GM19324 (cell line): ENCODE measurements around the gene MRTFB.
"Not testable (repeated sequence)": the region's sequence is repeated elsewhere in the genome, so short reads cannot be mapped to it uniquely, and the experiment has no call there.

Source experiments
- ATAC-seq: cut with Tn5 transposase; IDR thresholded peaks from one replicate; pipeline ENCODE4 v1.9.1; 2021; ENCODE audit warnings: mild to moderate bottlenecking, moderate library complexity; ENCODE audit not compliant: unreplicated experiment, low FRiP score

MRTFB gene

DNA sequence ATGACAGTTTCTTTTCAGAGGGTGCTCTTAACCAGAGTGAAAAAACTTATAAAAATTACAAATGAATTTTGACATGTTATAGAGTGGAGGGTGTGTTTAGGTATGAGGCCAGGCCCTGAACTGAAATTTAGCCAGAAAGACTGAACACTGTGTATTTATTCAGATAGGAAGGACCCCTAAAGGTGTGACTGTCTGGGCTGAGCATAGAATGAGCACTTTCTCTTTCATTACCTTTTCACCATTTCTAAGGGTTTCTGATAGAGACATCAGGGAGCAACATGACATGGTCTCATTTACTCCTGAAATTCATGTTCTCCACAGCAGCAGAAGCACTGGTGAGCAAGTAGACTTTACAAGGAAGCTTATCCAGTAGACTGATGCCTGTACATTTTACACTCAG, 32.9 kb downstream of the MRTFB start:
- no peak for ATAC-seq

DNA sequence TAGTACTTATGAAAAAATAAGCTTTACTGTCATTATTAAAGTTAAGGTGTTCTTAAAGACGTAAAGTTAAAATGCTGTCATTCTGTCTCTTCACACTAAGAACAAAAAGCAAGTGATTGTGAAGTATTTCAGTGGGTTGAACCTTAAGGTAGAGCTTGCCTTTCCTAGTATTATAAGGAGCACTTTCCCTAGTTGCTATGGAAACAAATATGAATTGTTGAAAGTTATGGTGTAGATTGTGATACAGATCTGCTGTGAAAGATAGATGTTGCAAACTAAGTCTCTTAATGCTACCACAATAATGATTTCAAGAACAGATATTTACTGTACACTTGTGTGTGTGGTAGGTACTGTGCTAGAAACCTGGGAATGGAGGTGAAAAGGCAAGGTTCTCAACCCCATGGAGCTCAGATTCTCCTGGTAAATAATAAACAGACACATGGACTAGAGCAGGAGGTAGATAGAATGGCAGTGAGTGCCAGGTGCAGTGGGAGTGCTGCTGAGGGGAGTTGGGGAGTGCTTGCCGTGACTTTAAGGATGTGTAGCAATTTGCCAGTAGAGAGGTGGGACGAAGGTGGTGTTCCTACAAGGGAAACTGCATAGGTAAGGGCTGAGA, 34.7 kb downstream of the MRTFB start:
- ATAC-seq: no peak

DNA sequence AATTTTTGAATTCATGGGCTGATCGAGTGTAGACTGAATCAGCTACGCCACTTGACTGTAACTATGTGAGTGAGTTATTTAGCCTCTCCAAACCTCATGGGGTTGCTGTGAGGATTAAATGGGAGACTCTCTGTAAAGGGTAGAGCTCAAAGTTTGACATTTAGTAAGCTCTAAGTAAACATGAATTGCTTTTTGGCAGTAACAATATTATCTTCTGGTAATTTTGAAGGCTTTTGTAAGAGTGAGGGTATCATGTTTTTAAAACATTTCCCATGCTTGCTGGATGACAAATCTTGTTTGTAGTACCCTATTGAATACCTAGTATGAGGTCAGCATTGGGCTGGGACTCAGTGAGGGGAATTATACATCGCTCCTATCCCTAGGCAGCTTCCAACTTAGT, 35.3 kb downstream of the MRTFB start:
- no peak for ATAC-seq

DNA sequence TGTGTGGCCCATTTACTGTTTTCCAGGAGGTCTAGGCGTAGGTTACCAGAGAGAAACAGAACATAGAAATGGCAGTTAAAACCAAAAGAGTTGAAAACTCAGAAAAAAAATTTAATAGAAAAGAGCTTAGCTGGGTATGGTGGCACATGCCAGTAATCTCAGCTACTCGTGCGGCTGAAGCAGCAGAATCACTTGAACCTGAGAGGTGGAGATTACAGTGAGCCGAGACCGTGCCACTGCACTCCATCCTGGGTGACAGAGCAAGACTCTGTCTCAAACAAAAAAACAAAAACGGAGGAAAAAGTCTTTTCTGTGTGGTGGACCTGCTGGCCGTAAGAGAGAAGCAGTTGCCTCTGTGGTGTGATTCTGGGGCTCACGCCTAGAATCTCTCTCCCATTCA, 35.8 kb downstream of the MRTFB start:
- ATAC-seq: no peak

DNA sequence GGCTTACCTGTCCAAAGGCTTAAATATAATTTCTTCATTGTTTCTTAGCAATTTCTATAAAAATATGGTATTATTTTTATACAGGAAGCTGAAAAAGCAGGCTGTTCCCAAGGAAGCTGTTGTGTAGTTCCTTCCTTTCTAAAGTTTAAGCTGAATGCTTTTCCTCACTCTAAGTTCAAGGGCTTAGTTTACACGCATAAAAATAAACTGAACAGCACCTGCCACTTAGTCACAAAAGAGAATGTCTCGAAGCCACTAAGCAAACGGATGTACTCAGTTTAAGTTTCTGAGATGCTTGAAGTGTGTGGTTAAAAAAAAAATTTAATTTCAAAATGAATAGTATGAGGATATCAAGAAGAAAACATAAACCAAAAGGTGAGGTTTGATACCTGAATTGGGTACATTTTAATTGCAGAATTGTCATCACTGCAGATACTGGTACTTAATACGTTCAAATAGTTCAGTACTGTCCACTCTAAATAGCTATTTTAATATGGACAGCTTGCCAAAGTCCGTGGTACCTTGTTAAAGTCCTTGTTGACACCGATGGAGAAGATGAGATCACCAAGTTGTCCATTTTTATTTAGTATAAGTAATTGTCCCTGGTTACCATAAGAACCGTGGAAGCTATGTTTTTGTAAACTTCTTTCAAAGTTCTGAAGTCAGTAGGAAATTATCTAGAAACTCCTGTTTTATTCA, 38.1 kb downstream of the MRTFB start:
- no peak for ATAC-seq

DNA sequence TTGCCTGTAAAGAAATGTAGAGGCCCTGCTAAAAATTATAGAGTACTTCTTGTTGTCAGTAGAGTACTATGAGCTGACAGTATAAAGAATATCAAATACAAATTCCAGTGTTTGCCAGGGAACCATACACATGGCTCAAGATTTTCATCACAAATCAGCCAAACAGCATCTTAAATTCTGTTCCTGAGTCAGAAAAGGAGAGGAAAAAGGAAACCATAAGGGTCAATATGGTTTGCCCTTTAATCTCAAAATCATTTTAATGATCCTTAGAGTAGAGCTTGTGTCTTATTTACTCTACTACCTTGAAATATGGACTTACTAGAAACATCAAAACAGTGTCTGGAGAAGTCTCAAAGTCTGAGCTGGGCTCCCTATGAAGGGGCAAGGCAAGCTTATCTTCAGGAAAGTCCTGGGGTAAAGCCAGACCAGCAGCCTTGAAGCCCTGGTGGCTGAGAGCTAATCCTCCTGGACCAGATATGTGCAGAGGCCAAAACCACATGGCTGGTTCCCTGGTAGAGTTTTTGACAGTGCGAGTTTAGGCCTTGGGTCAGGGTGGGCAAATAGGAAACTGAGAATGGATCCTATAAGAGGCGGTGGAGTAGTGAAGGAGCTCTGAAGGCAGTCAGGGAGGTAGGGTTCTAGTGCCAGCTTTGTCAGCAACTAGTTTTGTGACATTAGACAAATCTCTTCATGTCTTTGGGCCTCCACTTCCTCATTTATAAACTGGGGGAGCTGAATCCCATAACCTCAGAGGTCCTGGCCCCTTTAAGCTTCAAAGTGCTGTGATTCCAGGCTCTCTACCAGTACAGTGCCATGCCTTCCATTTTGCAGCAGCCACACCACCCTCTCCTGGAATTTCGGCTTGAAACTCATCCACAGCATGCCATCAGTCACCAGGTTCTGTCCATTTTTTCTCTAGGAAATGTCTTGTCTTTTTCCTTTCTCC, 38.9 kb downstream of the MRTFB start:
- ATAC-seq: no peak

DNA sequence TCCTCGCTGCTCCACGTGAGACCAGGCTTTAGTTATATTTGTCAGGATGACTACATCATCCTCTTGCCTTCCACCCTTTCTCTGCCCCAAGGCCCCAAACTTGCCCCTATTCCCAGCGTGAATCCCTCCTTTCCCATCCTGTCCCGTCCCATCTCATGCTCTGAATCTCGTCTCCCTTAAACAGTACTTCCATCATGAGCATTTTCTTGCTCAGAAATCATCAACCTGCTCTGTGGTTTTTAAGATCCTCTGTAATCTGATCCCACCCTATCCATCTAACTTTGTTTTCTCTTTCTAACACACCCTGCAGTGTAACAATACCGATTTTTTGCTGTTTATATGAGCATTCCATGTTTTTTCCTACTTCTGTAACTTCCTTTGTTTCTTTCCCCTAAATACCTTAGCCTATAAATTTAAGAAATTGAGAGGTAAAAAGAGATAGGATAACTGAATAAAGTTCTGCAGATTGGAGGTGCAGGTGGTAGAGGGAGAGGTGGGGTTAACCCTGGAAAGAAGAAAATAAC, 39.7 kb downstream of the MRTFB start:
- no peak for ATAC-seq

DNA sequence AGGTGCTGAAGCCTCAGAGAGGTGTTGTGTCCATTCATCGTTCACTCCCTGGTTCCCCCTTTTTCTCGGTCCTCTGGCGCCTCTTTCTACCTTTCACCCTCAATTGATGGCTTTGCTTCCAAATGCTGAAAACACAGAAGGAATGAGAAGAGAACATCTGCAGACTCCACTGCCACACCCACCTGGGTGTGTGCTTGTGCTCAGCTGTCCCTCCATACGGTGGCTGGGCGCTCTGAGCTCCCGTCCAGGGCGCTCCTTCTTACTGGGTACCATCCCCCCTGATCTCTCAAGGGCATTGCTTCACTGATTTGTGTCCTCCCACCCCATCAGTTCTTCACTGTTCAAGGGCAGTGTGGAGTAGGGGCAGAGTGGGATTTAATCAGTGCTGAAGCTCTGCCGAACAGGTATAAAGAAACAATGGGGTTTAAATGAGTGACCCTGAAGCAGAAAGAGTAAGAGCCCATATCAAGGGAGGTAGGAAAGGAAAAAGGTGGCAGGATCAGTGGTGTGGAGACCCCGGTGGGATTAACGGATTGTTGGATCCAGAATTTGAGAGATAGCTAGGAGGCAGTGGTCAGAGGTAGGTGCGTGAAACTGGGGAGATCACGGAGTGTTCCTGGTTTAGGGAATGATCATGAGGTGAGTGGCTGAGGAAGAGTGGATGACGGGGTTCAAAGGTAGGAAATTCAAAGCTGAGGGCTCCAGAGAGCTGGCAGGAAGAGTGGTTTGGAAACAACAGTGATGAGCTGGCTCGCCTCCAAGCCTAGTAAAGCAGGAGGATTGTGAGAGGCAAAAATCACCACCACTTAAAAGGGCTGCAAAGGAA, 40.8 kb downstream of the MRTFB start:
- no peak for ATAC-seq

DNA sequence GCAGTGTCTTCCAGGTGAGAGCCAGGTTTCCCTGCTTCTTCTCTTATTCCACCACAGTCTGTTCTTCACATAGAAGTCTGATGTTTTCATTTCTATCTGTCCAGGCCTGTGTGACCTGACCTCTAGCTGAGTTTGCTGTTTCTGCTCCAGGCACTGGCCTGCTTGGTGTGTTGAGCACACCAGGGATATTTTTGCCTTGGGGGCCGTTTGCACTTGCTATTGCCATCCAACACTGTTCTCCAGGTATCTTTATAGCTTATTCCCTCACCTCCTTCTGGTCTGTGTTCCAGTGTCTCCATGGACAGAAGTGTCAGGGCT, 41.4 kb downstream of the MRTFB start:
- ATAC-seq: no peak

DNA sequence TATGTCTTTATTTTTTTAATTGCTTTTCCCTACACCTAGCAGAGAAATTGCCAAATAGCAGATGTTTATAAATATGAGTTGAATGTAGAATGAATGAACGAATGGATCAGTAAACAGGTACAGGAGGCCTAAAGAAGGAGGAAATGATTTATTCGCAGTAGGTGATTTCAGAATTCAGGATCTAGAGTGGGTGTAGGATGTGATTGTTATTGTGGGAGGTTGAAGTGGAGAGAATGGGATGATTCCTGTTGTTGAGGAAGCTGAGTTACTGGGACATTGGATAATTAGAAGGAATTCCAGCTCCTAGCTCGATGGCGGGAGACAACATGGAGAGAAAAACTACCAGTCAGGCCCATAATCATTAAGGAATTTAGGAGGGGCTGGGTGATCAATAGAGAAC, 42.2 kb downstream of the MRTFB start:
- ATAC-seq: no peak

DNA sequence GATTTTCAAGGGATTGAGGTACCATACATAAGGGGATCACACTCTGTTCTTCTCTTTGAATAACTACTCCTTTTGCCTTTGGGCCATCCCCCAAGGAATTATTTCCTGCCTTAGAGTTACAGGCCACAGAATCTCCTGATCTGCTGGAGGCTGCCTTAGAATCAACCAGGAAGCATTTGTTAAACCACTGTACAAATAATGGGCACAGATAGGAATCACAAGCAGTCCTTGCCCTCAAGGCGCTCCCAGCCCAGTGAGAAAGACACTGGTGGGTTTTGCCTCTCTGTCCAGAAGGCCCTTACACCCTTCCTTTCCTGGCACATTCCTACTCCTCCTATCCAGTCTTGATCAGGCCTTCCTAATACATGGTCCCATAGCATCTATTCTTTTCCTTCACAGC, 45.9 kb downstream of the MRTFB start:
- ATAC-seq: no peak

DNA sequence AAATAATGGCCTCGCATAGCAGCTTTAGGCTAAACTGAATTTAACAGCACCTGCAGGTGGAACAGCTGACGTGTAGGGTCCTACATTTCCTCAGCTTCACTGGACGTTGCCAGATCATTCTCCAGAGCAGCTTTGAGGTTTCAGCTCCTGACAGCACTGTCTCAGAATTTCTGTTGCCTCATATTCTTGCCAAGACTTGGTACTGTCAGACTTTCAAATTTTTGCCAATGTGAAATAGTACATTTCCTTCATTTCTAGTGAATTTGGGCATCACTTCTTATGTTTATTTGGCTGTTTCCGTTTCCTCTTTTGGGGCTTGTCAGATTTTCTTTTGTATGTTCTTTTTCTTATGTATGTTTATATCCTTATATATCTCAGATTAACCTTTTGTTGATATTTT, 48.7 kb downstream of the MRTFB start:
- ATAC-seq: no peak

DNA sequence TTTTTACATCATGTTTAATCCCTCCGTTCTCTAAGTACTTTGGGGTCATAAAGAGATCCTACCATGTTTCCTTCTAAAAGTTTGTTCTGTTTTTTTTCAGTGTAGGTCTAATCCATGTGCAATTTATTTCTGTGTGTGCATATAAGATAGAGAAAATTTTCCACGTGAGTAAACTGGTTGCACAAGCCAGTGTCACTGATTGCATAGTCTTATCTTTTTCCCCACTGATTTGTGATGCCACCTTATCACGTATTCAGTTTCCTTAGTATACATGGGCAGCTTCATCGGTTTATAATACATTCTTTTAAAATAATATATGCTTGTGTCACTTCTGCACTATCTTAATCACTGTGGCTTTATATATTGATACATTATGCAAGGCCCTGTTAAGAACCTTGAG, 49.2 kb downstream of the MRTFB start:
- no peak for ATAC-seq

DNA sequence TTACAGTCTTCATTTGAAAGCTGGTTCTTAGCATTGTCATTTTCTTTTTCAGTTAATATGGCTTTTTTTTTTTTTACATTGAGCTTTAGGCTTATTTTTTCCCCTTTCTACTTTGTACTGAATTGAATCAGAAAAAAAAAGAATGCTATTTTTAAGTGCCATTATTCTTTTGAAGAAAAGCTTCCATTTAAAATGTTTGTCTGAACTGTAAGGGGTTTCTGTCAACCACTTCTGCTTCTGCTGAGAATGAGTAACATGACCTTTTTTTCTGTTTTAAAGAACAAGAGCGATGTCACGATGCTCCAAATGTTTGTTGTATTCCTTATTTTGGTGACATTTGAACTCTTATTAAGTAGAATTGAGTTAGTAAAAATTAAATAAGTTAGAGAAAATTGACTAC, 50.0 kb downstream of the MRTFB start:
- ATAC-seq: no peak

DNA sequence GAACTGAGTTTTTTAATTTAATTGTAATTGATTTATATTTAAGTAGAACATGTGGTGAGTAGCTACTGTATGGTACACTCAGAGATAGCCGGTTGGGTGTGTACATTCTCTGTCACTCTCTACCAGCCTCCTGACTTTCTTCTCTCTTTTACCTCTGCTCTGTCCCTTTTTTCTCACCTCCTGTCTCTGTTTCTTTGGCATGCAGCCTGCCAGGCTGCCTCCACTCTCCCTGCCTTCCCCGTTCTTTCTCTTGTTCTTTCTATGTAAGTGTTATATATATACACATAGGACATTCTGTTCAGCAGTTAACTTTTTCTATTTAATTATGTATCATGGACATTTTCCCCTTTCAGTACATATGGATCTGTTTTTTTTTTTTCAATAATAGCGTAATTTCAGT, 50.8 kb downstream of the MRTFB start:
- ATAC-seq: no peak

DNA sequence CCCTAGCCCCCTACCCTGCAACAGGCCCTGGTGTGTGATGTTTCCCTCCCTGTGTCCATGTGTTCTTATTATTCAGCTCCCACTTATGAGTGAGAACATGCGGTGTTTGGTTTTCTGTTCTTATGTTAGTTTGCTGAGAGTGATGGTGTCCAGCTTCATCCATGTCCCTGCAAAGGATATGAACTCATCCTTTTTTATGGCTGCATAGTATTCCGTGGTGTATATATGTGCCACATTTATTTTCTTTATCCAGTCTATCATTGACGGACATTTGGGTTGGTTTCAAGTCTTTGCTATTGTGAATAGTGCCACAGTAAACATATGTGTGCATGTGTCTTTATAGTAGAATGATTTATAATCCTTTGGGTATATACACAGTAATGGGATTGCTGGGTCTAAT, 51.3 kb downstream of the MRTFB start:
- not testable (repeated sequence) for ATAC-seq

DNA sequence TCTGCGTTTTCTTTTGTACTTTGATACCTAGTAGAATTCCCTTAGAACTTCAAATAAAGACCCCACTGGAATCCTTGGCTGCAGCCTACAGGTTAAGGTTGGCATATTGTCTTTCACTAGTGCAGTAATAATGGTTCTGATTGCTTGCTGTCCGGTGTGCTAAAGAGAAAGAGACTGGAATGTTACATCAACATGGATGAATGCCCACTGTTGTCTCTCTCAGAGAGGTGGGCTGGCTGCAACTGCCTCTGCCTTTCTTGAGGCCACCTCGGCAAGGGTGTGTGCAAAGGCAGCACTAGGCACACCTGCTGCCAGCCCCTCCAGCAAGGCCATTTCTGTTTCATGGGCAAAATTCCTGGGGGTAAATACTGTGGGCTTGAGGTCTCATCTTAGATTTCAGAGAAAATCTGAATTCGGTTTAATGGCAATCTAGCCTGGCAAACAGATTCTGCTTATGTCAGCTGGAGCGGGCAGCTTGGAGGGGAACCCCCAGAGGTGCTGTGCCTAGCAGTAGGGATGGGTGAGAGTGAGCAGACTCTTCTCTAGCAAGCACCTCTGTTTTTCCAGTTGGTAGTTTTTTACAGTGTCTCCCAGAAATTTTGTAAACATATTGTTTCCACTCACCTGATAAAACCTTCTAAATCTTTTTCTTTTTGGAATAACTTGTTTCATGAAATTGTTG, 54.0 kb downstream of the MRTFB start:
- no peak for ATAC-seq

DNA sequence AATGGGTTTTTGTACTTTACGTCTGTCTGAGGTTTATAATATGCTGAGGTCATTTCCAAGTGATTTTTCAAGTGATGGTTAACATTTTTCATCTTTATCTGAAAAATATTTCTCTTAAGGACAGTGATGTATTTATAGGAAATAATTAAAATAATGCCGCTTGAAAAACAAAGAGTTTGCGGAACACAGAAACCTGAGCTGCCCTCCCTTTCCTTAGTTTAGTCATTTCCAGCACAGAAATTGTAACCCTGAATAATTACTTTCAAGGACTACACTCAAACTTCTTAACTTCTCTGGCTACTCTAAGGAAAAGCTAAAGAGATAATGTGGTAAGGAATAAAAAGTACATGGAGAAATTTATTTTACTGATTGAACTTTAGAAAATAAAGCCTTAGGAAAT, 54.6 kb downstream of the MRTFB start:
- no peak for ATAC-seq

DNA sequence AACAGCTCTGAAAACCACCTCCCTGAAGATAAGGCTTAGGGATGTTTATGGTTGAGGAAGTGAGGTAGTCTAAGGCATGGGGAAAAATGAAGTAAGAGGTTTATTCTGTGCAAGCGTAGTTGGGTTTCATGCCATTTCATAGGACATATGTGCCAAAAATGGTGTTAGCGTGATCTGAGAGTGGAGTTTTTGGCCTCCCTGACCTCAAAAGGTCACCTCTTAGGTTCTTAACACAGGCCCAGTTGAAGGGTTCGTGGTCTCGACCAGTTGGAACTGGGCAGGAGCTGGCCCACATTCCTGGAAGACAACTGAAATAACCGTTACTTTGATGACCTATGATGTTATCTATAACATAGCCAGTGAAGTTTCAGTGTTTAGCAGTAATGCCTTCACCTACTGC, 57.0 kb downstream of the MRTFB start:
- ATAC-seq: no peak

DNA sequence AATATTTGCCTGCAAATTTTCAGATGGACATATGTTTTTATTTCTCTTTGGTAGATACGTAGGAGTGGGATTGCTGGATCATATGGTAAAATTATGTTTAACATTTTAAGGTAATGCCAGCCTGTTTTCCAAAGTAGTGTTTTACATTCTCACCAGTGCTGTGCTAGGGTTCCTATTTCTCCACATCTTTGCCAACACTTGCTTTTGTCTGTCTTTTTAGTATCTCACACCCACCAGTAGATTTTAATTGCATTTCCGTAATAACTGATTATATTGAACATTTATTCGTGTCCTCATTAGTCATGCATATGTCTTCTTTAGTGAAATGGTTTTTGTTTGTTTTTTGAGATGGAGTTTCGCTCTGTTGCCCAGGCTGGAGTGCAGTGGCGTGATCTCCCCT, 58.4 kb downstream of the MRTFB start:
- ATAC-seq: no peak
